ENCODE data around the gene AZIN2. TPM values are rescaled to one million over a fixed set of nuclear protein-coding genes. Genes with fewer than 3 reads are reported as not detected.

Gene AZIN2
- 0.46 and 1.9 TPM in 2 replicates for total RNA-seq

DNA sequence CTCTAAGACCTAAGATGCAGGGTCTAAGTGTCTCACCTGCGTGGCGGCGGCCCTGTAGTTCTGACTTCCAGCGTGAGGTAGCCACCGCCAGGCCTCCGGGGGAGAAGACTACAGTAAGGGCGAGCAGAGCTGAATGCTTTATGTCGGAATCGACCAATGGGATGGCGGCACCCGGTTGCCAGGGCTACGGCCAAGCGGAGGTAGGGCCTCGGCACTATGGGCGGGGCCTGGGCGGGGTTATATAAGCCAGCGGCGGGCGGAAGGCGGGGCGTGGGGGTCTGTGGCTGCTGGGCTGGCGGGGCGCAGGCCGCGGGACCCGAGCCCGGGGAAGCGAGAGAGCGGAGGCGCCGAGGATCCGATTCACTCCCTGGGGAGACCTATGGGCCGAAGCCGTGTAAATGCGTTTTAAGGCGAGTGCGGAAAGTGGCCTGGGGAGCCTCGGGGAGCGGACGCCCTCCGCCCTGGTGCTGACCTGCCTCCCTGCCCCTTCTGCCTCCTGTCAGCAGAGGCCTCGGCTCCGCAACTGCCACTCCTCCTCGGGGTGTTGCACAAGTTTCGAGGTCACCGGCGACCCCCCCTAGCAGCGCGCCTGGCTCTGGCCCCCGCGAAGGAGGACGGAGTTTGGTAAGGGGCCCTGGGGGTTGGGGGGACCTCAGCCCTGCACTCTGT lies at the start of gene AZIN2:
Gene AZIN2, plus strand, starts transcription at position 269 of the 669 bp plus-strand sequence. CDS start 1,097 bp downstream, outside the sequence.

DNA sequence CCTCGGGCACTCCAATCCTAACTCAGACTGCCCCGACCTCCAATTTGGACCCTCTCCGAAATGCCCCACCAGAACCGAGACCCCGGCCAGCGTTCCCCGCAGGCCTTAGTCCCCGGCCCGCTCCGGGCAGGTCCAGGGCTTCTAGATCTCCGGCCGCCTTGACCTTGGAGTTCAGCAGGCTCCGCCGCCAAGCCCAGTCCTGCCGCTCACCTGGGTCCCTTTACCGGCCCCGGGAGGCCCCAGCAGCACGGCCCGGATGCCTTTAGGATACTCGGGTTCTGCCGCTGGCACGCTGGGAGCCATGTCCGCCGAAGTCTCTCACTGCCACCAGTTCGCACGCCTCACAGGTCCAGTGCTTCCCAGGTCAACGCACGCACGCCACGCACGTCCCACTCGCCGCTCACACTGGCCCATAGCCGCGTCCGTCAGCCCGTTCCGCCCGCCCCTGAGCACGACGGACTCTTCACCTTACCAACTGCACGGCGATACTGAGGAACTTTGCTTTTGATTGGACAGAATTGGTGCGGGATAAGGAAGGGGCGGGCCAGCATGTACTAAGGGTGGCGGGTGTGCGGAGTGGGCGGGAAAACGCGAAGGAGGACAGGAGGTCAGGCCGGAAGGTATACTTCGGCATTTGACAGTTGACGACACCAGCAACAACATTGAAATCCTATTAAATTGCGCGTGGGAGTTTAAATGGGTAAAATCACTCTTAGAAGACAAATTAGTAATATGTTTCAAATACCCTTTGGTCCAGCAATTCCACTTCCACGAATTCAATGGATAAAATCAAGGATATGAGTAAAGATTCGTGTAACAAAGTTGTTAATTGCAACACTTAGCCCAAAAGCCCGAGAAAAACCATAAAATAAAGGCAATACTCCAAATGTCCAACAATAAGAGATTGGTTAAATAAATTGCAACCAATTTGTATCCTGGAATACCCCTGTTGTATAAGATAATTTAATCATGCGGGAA lies 44.1 kb upstream of the AZIN2 start, which contains the start of gene AK2:
Gene AK2, minus strand, starts transcription at position 358 of the 978 bp plus-strand sequence. Its CDS starts 55 bp downstream, at position 303.

Other genes with a start within 250 kb of the AZIN2 start
- not detected in 2 replicates for gene FNDC5, start 210.2 kb upstream of the AZIN2 start, total RNA-seq
- gene HPCA, start 194.7 kb upstream of the AZIN2 start, total RNA-seq = not detected in 2 replicates
- gene TMEM54, start 179.8 kb upstream of the AZIN2 start, total RNA-seq = 29.6 and 29.9 TPM in 2 replicates
- gene RNF19B, start 116.3 kb upstream of the AZIN2 start, total RNA-seq = 23.3 and 24.7 TPM in 2 replicates
- 170 and 197 TPM in 2 replicates for gene AK2, start 44.3 kb upstream of the AZIN2 start, total RNA-seq
- gene TRIM62, start 100.9 kb downstream of the AZIN2 start, total RNA-seq = 1.1 and 1.9 TPM in 2 replicates
- 1.9 and 3.2 TPM in 2 replicates for gene ZNF362, start 175.3 kb downstream of the AZIN2 start, total RNA-seq
- gene A3GALT2, start 239.9 kb downstream of the AZIN2 start, total RNA-seq = not detected in 2 replicates